ENCODE data around the gene MED17.
"Not testable (repeated sequence)": the region's sequence is repeated elsewhere in the genome, so short reads cannot be mapped to it uniquely, and the experiment has no call there.

MED17 gene

DNA sequence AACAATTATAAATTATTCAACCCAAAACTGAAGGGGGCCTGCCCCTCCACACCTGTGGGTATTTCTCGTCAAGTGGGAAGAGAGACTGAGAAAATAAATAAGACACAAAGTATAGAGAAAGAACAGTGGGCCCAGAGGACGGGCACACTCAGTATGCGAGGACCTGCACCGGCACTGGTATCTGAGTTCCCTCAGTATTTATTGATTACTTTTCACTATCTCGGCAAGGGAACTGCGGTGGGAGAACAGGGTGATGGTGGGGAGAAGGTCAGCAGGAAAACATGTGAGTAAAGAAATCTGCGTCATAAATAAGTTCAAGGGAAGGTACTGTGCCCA lies 39.4 kb upstream of the MED17 start:
- Mint-ChIP-seq H3K9me3 (no peaks in the 10 kb centered on the region), H3K4me1 (peaks cover 29% of the 10 kb centered on the region), H3K27me3 (peaks cover 4% of the 10 kb centered on the region), H3K36me3 (peaks cover 29% of the 10 kb centered on the region), H3K27ac (no peak overlapping the region), H3K4me3 (no peak overlapping the region)
- DNase-seq: no peak
- CTCF ChIA-PET: no interaction called here

GRCh38 chr11:93745005-93745755 lies 38.9 kb upstream of the MED17 start:
- DNase-seq, H3K27me3 Mint-ChIP-seq, H3K9me3 Mint-ChIP-seq, CTCF ChIA-PET, H3K4me3 Mint-ChIP-seq, H3K27ac Mint-ChIP-seq: not testable (repeated sequence)
- H3K4me1 Mint-ChIP-seq: peaks cover 24% of the 10 kb centered on the region
- H3K36me3 Mint-ChIP-seq: peaks cover 24% of the 10 kb centered on the region

DNA sequence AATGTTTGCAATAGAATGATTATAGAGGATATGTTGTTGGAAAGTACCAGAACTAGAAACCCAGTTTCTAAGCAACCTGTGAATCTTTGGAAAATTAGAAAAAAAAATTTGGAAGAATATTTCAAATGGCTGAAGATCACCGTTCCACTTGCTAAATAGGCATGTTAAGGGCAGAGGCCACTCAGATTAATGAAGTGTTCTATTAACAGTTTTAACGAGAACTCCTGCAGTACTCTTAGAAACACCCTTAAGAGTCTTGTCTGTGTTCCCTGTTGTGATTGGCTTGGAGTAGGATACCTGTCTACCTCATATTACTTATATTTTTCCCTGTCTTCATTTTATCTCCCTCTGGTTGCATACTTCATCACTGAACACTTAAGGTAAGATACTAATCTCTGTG lies 38.0 kb upstream of the MED17 start:
- CTCF ChIA-PET: no interaction called here
- Mint-ChIP-seq H3K9me3 (no peaks in the 10 kb centered on the region), H3K27ac (no peak overlapping the region), H3K4me3 (no peak overlapping the region), H3K27me3 (peaks cover 3% of the 10 kb centered on the region), H3K4me1 (peaks cover 21% of the 10 kb centered on the region), H3K36me3 (peaks cover 17% of the 10 kb centered on the region)
- DNase-seq: no peak

GRCh38 chr11:93747122-93747521 lies 37.0 kb upstream of the MED17 start:
- Mint-ChIP-seq H3K9me3 (no peaks in the 10 kb centered on the region), H3K27ac (no peak overlapping the region), H3K36me3 (peaks cover 14% of the 10 kb centered on the region), H3K4me3 (no peak overlapping the region), H3K27me3 (no peaks in the 10 kb centered on the region), H3K4me1 (peaks cover 18% of the 10 kb centered on the region)
- CTCF ChIA-PET: no interaction called here
- DNase-seq: no peak

DNA sequence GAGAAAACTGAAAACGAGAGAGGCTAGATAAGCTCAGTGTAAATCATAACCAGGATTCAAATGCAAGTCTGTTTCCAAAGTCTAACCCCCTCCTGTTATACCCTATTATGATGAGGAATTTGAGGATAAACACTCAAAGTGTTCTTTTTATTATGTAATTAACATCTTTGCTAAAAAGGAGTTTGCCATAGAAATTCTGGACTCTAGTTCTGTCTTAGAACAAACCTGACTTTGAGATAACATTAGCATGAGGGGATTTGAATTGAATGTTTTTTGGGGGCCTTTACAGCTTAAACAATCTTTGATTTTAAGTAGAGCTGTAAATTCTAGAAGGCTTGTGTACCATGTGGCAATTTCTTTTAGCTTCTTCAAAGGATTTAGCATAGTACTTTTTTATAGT lies 33.1 kb upstream of the MED17 start:
- CTCF ChIA-PET: interaction anchor here (0.6 kb wide), 1 partner anchor 15 kb away, joined by 3 read pairs; no protein-coding TSS in a partner anchor
- peaks cover 18% of the 10 kb centered on the region for H3K36me3 Mint-ChIP-seq
- DNase-seq: no peak
- no peak overlapping the region for H3K4me3 Mint-ChIP-seq
- H3K27ac Mint-ChIP-seq: no peak overlapping the region
- no peaks in the 10 kb centered on the region for H3K9me3 Mint-ChIP-seq
- H3K4me1 Mint-ChIP-seq: no peaks in the 10 kb centered on the region
- no peaks in the 10 kb centered on the region for H3K27me3 Mint-ChIP-seq

DNA sequence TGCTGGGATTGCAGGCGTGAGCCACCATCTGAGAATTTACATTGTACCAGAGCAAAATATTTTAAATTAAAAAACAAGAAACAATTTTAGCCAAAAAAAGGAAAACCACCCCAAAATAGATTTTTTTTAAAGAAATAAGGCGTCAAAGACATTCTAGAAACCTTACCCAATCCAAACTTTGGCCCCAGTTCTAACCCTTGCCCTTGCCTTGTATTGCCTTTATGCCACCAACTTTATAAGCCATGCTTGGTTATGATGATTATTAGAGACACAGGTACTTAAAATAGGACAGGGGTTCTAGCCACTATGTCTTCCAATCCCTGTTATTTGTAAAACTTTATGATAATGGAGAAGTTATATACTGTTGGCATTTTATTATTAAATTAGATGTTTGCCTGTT lies 30.8 kb upstream of the MED17 start:
- H3K27me3 Mint-ChIP-seq: no peaks in the 10 kb centered on the region
- H3K4me3 Mint-ChIP-seq: no peak overlapping the region
- CTCF ChIA-PET: no interaction called here
- DNase-seq: no peak
- no peak overlapping the region for H3K27ac Mint-ChIP-seq
- H3K4me1 Mint-ChIP-seq: no peaks in the 10 kb centered on the region
- H3K36me3 Mint-ChIP-seq: peaks cover 25% of the 10 kb centered on the region
- H3K9me3 Mint-ChIP-seq: no peaks in the 10 kb centered on the region

DNA sequence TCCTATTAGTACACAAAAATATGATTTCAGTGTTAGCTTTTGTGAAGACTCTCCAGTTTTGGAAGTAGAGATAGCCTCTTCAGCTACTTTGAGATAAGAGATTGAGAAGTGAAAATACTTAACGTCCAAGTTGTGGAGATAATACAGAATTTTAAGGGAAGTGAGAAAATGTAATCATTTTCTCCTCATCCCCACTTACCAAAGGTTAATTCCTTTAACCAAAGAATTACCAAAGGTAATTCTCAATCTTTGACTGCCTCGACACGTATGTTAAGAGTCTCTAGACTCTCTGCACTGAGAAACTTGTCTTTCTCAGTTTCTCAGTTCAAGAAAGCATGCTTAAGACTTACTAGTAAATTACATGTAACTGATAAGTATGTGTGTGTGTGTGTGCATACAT lies 27.3 kb upstream of the MED17 start:
- DNase-seq: no peak
- H3K27me3 Mint-ChIP-seq: no peaks in the 10 kb centered on the region
- CTCF ChIA-PET: interaction anchor here (0.7 kb wide), 1 partner anchor 204 kb away, joined by 4 read pairs; no protein-coding TSS in a partner anchor
- no peaks in the 10 kb centered on the region for H3K4me1 Mint-ChIP-seq
- H3K4me3 Mint-ChIP-seq: no peak overlapping the region
- no peak overlapping the region for H3K27ac Mint-ChIP-seq
- peaks cover 38% of the 10 kb centered on the region for H3K36me3 Mint-ChIP-seq
- H3K9me3 Mint-ChIP-seq: no peaks in the 10 kb centered on the region

DNA sequence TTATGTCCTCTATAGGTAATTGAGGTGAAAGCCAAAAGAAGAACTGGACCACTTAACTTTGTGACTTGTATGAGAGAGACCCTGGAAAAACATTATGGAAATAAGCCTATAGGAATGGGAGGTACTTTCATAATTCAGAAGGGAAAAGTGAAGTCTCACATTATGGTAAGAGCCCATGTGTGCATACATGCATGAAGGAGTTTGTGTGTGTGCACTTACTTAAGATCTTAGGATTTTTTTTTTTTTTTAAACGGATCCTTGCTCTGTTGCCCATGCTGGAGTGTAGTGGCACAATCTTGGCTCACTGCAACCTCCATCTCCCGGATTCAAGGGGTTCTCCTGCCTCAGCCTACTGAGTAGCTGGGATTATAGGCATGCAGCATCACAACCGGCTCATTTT lies 26.8 kb upstream of the MED17 start:
- no peak overlapping the region for H3K27ac Mint-ChIP-seq
- CTCF ChIA-PET: no interaction called here
- no peaks in the 10 kb centered on the region for H3K27me3 Mint-ChIP-seq
- DNase-seq: no peak
- peaks cover 40% of the 10 kb centered on the region for H3K36me3 Mint-ChIP-seq
- no peak overlapping the region for H3K4me3 Mint-ChIP-seq
- H3K9me3 Mint-ChIP-seq: no peaks in the 10 kb centered on the region
- H3K4me1 Mint-ChIP-seq: no peaks in the 10 kb centered on the region

DNA sequence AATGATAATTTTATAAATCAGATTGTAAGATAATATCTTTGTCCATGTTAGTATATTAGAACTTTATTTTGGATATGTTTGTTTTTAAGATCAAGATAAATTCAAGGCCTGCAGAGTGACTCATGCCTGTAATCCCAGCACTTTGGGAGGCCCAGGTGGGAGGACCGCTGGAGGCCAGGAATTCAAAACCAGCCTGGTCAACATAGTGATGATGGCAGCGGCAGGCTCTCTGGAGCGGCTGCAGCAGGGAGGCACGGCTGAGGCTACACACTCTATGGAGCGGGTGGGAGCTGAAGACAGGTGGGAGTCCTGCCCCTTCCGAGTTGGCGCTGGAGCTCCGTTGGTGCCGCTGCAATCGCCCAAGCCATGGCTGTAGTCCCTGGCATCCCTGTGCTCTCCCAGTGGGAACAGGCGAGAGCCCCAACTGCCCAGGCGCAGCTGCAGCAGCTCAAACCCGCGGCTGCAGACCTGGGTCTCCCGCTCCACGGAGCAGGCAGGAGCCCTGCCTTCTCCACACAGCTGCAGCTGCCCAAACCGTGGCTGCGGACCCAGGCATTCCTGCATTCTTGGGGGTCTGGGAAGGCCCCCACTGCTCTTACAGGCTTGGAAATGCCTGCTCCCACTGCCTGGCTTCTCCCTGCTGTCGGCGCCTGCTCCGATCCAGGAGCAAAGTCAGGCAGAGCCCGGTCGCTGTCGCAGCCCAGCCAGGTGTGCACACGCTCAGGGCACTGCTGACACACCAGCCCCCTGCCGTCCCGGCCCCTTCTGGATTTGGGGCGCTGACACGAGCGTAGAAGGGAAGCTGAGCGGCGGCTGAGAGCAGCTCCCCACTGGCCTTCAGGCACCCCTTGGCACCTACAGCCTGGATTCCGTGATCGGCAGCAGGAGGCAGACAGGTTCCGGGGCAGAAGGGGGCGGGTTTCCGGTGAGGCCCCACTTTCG lies 25.9 kb upstream of the MED17 start:
- Mint-ChIP-seq H3K36me3 (peaks cover 38% of the 10 kb centered on the region), H3K4me1 (no peaks in the 10 kb centered on the region), H3K9me3 (no peaks in the 10 kb centered on the region), H3K27me3 (no peaks in the 10 kb centered on the region), H3K4me3 (no peak overlapping the region), H3K27ac (no peak overlapping the region)
- CTCF ChIA-PET: no interaction called here
- DNase-seq: no peak

DNA sequence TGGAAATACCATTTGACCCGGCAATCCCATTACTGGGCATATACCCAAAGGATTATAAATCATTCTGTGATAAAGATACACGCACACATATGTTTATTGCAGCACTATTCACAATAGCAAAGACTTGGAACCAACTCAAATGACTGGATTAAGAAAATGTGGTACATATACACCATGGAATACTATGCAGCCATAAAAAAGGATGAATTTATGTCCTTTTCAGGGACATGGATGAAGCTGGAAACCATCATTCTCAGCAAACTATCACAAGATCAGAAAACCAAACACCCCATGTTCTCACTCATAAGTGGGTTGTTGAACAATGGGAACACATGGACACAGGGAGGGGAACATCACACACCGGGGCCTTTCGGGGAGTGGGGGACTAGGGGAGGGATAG lies 25.0 kb upstream of the MED17 start:
- CTCF ChIA-PET, DNase-seq, H3K9me3 Mint-ChIP-seq, H3K27me3 Mint-ChIP-seq, H3K27ac Mint-ChIP-seq, H3K4me3 Mint-ChIP-seq, H3K4me1 Mint-ChIP-seq: not testable (repeated sequence)
- peaks cover 34% of the 10 kb centered on the region for H3K36me3 Mint-ChIP-seq

- H3K36me3 Mint-ChIP-seq: peaks cover 37% of the 10 kb centered on the region
- CTCF ChIA-PET: no interaction called here
- no peak for DNase-seq
- H3K4me3 Mint-ChIP-seq: no peak overlapping the region
- no peak overlapping the region for H3K27ac Mint-ChIP-seq
- no peaks in the 10 kb centered on the region for H3K4me1 Mint-ChIP-seq
- peaks cover 6% of the 10 kb centered on the region for H3K9me3 Mint-ChIP-seq
- H3K27me3 Mint-ChIP-seq: no peaks in the 10 kb centered on the region
Observed at GRCh38 chr11:93761910-93762309, 22.2 kb upstream of the MED17 start.

DNA sequence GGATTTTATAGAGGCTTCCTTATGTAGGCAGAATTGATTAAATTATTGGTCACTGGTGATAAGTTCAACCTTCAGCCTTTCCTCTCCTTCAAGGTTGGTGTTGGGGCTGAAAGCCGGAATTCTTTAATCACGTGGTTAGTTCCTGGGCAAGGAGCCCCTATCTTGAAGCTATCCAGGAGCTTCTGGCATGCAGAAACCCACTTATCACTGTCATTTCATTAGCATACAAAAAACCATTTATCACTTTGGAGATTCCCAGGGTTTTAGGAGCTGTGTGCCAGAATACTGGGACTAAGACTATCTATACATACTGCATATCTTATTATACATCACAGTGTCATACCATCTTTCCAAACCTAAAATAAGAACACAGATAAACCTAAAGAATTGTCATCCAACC lies 18.5 kb upstream of the MED17 start:
- Mint-ChIP-seq H3K36me3 (peaks cover 19% of the 10 kb centered on the region), H3K27ac (no peak overlapping the region), H3K27me3 (no peaks in the 10 kb centered on the region), H3K4me1 (no peaks in the 10 kb centered on the region), H3K4me3 (no peak overlapping the region), H3K9me3 (peaks cover 12% of the 10 kb centered on the region)
- CTCF ChIA-PET: no interaction called here
- no peak for DNase-seq

DNA sequence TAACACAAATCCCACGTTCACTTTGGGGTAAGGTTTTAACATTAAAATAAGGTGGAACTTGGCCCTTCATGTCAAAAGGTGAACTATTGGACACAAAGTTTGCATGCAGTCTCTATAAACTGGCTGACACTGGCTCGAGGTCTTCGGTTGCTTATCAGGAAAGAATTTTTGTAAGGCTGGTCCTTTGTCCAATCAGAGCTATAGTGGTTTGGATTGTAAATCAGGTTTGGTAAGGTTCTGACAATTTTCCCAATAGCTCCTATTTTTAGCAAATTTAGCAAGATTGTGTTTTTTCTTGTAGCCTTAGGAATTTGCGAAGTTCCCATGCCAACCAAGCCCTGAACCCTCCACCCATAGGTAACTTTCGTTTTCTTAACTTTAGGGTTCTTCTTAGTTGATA lies 17.6 kb upstream of the MED17 start:
- Mint-ChIP-seq H3K9me3 (peaks cover 12% of the 10 kb centered on the region), H3K36me3 (peaks cover 17% of the 10 kb centered on the region), H3K4me3 (no peak overlapping the region)

GRCh38 chr11:93767018-93767417 lies 17.1 kb upstream of the MED17 start:
- no peak for DNase-seq
- no peaks in the 10 kb centered on the region for H3K27me3 Mint-ChIP-seq
- CTCF ChIA-PET: no interaction called here
- peaks cover 17% of the 10 kb centered on the region for H3K36me3 Mint-ChIP-seq
- no peaks in the 10 kb centered on the region for H3K4me1 Mint-ChIP-seq
- H3K9me3 Mint-ChIP-seq: peaks cover 16% of the 10 kb centered on the region
- no peak overlapping the region for H3K27ac Mint-ChIP-seq
- no peak overlapping the region for H3K4me3 Mint-ChIP-seq

More for the DNA sequence above, 17.6 kb upstream of the MED17 start:
- Mint-ChIP-seq H3K4me1 (no peaks in the 10 kb centered on the region), H3K27me3 (no peaks in the 10 kb centered on the region), H3K27ac (no peak overlapping the region)
- CTCF ChIA-PET: no interaction called here
- no peak for DNase-seq

DNA sequence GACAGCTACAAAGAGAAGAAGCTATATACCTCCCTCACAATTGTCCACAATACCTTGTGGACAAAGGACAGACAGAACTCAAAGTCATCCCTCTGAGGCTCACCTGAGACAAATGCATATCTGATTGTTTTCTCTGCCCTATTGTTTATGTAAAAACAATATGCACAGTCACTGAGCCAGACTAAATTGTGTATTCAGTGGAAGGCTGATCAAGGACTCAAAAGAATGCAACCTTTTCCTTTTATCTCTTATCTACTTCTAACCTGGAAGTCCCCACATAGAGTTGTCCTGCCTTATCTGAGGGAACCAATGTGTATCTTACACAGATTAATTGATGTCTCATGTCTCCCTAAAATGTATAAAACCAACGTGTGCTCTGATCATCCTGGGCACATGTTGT lies 13.9 kb upstream of the MED17 start:
- no peak for DNase-seq
- Mint-ChIP-seq H3K36me3 (peaks cover 13% of the 10 kb centered on the region), H3K4me1 (no peaks in the 10 kb centered on the region), H3K9me3 (peaks cover 20% of the 10 kb centered on the region), H3K27ac (no peak overlapping the region), H3K27me3 (no peaks in the 10 kb centered on the region), H3K4me3 (no peak overlapping the region)
- CTCF ChIA-PET: no interaction called here
